Renal cortical epithelial cell (primary cell): ENCODE results near the gene GREB1L. TPM values are rescaled to one million over a fixed set of nuclear protein-coding genes. Genes with fewer than 3 reads are reported as not detected.
A peak's percentile ranks its signal among the peaks of the same experiment; 100 is the strongest.

Experiments used
- DNase-seq: peaks from one replicate; pipeline ENCODE4 v3.0.0-alpha.2; 2011; ENCODE audit warnings: low read depth
- total RNA-seq: library from RNA; depleted of rRNA; stranded (reverse); fragments of >200 nt; gene quantifications from 2 replicates; pipeline ENCODE4 v1.2.3, GENCODE V29; 2014

Gene GREB1L
- total RNA-seq, 1 donor from 2014 or later, result 7.5 TPM

- DNase-seq, result no peak
Measured at GRCh38 chr18:21449367-21450290, 207.6 kb downstream of the GREB1L start.

- DNase-seq, result no peak
Measured at GRCh38 chr18:21450503-21450902, 208.5 kb downstream of the GREB1L start.

DNA sequence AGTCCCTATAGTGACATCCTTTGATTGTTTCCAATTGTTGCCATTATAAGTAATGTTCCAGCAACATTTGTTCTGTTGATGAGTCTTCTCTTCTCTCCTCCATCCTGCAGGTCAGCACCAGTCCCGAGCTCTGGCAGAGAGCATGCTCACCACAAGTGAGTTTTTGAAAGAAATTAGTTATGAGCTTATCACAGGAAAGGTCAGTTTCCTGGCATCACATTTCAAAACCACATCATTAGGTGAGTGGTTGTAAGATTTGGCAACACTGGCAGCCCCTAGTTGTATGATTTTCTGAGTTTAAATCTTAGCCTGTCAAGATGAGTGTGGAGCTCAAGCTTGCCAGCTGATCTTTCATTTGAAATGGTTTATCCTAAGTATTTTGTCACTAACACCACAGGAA lies 208.9 kb downstream of the GREB1L start:
- DNase-seq, result no peak

DNA sequence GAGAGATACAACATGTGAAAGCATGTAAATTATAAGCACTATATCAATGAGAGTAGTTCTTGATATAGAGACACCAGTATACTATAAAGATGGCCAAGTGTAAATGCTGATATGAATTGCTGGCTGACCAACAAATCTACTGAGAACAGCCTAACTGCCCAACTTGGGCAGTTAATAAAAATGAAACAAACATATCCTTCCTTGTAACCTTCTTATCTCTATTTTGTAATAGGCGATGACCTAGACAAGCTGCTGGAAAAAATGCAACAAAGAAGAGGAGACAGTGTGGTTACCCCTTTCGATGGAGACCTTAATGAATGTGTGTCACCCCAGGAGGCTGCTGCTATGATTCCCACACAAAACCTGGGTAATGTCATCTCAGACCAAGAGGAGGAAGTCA lies 209.8 kb downstream of the GREB1L start:
- no peak for DNase-seq

DNA sequence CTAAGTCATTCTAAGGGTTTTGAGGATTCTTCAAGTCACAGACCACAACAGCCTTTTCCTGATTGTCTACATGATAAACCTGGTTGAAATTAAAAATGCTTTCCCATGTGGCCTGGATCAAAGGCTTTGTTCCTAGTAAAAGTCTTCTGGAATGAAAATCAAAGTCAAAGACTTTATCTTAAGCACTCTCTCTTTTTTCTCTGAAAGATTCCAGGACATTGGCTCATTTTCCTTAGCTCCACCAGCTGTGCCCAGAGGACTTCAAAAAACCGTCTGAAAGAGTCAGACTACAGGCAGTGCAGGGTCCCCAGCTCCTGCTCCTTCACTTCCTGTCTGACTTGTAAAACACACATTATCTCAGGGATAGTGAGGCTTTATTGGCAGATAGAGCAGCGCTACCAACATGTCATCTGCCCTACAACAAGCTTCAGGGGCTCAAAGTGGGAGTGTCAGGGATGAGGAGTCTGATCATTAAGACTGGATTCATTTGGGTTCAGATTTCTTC lies 210.3 kb downstream of the GREB1L start:
- no peak for DNase-seq

GRCh38 chr18:21452796-21453510 lies 210.9 kb downstream of the GREB1L start:
- DNase-seq, result no peak

DNA sequence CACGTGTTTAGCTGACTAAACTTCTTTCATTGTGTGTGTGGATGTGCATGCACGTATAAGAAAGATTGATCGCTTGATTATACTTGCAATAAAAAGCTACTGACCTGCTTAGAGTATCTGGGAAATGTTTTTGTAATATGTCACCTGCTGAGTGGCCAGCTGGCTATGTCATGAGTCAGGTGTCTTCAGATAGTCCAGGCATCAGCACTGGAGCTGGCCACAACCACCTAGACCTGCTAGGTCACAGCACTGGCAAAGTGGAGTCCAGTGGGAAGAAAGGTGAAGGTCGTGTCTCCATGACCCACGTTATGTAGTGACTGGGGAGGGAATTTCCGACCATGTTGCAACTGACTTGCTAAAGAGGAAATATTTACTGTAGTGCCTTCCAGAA lies 211.5 kb downstream of the GREB1L start:
- peak; percentile 39 for DNase-seq

DNA sequence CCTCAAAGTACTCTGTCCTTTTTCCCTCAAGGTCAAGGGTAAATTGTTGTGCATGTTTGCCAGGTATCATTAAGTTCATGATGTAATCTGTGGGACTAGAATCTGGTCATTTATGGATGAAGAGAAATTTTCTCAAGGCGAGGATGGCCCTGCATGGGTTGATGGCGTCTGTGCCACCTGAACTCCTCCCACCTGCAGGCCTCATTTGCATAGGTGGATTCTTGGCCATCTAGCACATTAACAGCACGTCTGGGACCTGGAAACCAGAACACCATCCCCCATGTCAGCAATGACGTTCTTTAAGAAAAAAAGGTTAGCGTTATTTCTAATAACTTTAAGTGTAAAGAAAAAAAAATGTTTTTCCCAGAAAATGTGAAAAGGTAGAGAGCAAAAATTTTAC lies 212.7 kb downstream of the GREB1L start:
- DNase-seq, result no peak

GRCh38 chr18:21456428-21457178 lies 214.6 kb downstream of the GREB1L start:
- DNase-seq, result no peak

DNA sequence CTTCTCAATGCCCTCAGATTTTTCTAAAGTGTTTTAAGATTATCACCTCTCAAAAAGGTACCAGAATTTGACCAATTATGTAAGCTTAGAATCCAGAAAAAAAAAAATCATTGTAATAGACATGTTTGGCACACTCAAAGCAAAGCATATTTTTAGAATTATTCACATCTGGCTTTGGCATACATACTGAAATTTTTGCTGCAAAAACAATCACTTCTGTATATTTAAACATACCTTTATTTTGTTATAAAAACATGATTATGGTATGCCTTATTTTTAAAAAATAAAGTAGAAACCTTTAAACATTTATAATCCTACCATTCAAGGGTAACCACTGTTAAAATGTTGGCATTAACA lies 215.1 kb downstream of the GREB1L start:
- no peak for DNase-seq

GRCh38 chr18:21458310-21458709 lies 216.3 kb downstream of the GREB1L start:
- no peak for DNase-seq

DNA sequence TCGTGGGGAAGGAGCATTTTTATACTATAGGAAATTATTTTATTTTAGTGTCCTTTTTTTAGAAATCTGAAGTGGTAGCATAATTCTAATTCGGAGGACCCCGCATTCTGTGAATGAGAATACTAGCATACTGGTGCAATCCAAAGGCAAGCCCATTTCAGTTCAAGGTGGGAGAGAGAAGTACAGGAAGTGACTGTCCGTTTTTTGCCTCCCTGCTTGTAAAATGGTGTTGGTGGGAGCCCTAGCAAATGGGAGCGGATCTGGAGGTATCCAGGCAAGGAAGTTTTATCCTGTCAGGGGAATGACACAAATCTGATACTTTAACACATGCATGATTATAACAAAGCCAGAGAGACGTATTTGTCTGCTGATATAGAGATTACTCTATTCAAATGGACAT lies 216.8 kb downstream of the GREB1L start:
- no peak for DNase-seq

DNA sequence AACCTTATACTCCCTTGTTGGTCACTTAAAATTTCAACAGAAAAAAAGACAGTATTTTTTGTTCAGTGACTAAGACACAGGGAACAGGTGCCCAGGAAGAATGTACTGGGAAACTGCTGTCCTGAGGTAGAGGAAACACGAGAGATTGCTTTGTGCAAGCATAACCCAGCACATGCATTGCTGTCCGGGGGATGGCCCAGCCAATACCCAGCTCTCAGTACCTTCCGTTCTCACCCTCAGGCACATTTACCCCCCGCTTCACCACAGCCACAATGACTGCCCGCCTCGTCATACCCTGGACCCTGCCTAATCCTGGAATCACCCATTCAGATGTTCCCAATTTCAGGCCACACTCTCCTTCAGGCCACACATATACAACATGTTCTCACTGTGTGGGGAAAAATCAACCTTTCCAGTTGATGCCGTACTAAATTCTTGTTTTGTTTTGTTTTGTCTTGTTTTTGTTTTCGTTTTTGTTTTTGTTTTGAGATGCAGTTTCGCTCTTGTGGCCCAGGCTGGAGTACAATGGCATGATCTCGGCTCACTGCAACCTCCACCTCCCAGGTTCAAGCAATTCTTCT lies 217.8 kb downstream of the GREB1L start:
- no peak for DNase-seq

- DNase-seq, result no peak
Measured at GRCh38 chr18:21461460-21461859, 219.4 kb downstream of the GREB1L start.

- DNase-seq, result no peak
Measured at GRCh38 chr18:21463718-21464117, 221.7 kb downstream of the GREB1L start.

GRCh38 chr18:21468514-21469164 lies 226.6 kb downstream of the GREB1L start:
- no peak for DNase-seq

- DNase-seq, result no peak
Measured at GRCh38 chr18:21472741-21473140, 230.7 kb downstream of the GREB1L start.

GRCh38 chr18:21474621-21475020 lies 232.6 kb downstream of the GREB1L start:
- DNase-seq, result no peak

DNA sequence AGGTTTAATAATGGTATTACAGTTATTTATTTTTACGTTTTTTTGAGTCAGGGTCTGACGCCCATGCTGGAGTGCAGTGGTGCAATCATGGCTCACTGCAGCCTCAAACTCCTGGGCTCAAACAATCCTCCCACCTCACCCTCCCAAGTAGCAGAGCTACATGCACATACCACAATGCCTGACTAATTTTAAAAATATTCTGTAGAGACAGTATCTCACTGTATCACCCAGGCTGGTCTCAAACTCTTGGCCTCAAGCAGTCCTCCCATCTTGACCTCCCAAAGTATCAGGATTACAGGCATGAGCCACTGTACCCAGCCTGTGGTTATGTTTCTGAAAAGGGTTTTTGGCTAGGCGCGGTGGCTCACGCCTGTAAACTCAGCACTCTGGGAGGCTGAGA lies 237.7 kb downstream of the GREB1L start:
- DNase-seq, result no peak

DNA sequence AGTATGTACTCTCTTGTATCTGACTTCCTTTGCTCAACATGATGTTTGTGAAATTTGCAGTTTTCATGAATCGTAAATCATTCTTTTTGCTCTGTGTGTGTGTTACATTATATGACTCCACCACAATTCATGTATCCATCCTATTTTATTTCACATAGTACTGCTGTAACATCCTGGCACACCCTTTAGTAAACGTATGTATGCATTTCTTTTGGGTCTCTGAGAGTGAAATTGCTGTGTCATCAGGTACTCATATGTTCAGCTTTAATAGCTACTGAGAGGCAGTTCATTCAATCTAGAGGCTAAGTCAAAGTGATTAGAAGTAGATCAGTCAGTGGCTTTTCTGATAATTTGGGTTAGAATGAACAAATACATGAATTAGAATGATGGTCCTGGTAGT lies 239.7 kb downstream of the GREB1L start:
- no peak for DNase-seq

GRCh38 chr18:21483051-21483450 lies 241.0 kb downstream of the GREB1L start:
- DNase-seq, result no peak
